Activated CD4-positive, alpha-beta T cell treated with anti-CD3 and anti-CD28 coated beads for 36 hours (primary cell): ENCODE data around the gene SNX5. TPM values are rescaled to one million over a fixed set of nuclear protein-coding genes. Genes with fewer than 3 reads are reported as not detected.

Source experiments
- ATAC-seq: fragments of 200-7000 bp; cut with Tn5 transposase; one replicate; pipeline ENCODE4 v1.10.0; 2021; ENCODE audit warnings: mild to moderate bottlenecking, moderate library complexity
- CTCF ChIA-PET: fragments of 350-600 bp; sonication (Branson Sonifier 250); formaldehyde crosslinking; loops from one replicate; lab custom pipeline; 2021; ENCODE audit warnings: antibody characterized with exemption; lab: Charles Lee
- POLR2A ChIA-PET: fragments of 350-600 bp; sonication (Branson Sonifier 250); formaldehyde crosslinking; loops from one replicate; lab custom pipeline; 2021; ENCODE audit warnings: antibody characterized with exemption, inconsistent platforms; lab: Charles Lee
- DNase-seq: peaks from one replicate; pipeline ENCODE4 v3.0.0-alpha.2; 2020
- H3K27ac Mint-ChIP-seq: one replicate; pipeline ENCODE4 v1.8.0; 2021; ENCODE audit warnings: mixed read lengths
- H3K27me3 Mint-ChIP-seq: one replicate; pipeline ENCODE4 v1.8.0; 2021; ENCODE audit warnings: mixed read lengths
- H3K36me3 Mint-ChIP-seq: one replicate; pipeline ENCODE4 v1.8.0; 2021; ENCODE audit warnings: low read depth, mixed read lengths
- H3K4me1 Mint-ChIP-seq: one replicate; pipeline ENCODE4 v1.8.0; 2021; ENCODE audit warnings: mixed read lengths
- H3K4me3 Mint-ChIP-seq: one replicate; pipeline ENCODE4 v1.8.0; 2021; ENCODE audit warnings: mild to moderate bottlenecking, moderate library complexity, mixed read lengths
- H3K9me3 Mint-ChIP-seq: one replicate; pipeline ENCODE4 v1.8.0; 2021; ENCODE audit warnings: low read depth, mixed read lengths
- intact Hi-C, 2 experiments: fragments of 100-400 bp; cut with DNase I in 1 of 2; cut with micrococcal nuclease in 1 of 2; formaldehyde crosslinking; loops; one replicate each; pipeline versions ENCODE4 v1.14.2 to v1.15.1; 2022 to 2024; cut with DNase I, micrococcal nuclease
- total RNA-seq, 2 experiments: library from RNA; stranded (reverse); gene quantifications; one replicate each; pipeline ENCODE4 v1.2.3, GENCODE V29; 2021

SNX5 gene
- total RNA-seq, 2 experiments from 2014 or later = 204 to 227 TPM

- Mint-ChIP-seq H3K4me3 (no peak overlapping the region), H3K9me3 (no peaks in the 10 kb centered on the region), H3K27ac (no peak overlapping the region), H3K27me3 (no peaks in the 10 kb centered on the region), H3K4me1 (no peaks in the 10 kb centered on the region), H3K36me3 (no peaks in the 10 kb centered on the region)
- ATAC-seq (no peak), DNase-seq (no peak)
- POLR2A ChIA-PET = no interaction called here
- intact Hi-C loops = no loop called here
- CTCF ChIA-PET = no interaction called here
Measured at GRCh38 chr20:18005990-18006364, 37.4 kb upstream of the SNX5 start.

DNA sequence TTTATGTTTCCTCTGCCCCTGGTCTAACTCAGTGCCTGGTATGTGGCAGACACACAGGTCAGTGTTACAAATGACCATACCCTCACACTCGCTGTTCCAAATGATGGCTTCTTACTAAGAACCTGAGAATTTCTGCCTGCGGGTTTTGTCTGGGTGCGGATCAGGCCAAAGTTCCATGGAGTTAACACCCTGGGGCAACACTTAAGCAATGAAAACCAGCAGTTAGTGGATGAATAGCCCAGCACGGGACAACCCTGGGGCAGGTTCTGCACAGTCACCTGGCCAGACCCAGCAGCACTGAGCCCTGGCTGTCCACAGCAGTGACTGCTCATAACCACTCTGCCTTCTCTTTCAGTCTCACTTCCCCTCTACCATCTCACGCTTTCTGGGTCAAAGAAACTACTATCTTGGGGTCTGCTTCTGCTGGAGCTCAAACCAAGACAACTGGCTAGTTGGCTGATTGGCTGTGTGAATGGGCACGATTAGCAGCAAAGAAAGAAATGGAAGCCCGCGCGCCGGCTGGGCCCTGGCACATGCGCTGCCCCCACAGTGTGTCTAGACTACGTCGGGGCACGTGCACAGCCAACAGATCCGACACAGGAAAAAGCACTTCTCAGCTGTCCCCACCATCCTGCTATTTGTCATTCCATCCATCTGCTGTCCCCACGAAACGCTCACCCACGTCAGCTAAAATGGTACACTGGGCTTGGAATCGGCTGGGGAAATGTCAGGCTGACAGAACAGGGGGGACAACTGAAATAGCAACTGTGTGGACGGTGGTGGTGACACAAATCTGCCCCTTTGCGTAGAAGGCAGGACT lies 36.8 kb upstream of the SNX5 start:
- Mint-ChIP-seq H3K4me3 (no peak overlapping the region), H3K27me3 (no peaks in the 10 kb centered on the region), H3K27ac (no peak overlapping the region), H3K36me3 (no peaks in the 10 kb centered on the region), H3K9me3 (no peaks in the 10 kb centered on the region), H3K4me1 (no peaks in the 10 kb centered on the region)
- ATAC-seq = no peak
- ChIA-PET CTCF (no interaction called here), POLR2A (no interaction called here)
- no peak for DNase-seq
- intact Hi-C loops = no loop called here

GRCh38 chr20:18004384-18005031 lies 35.9 kb upstream of the SNX5 start:
- no peak overlapping the region for H3K4me3 Mint-ChIP-seq
- no peak overlapping the region for H3K27ac Mint-ChIP-seq
- ATAC-seq (no peak), DNase-seq (no peak)
- H3K27me3 Mint-ChIP-seq = no peaks in the 10 kb centered on the region
- CTCF ChIA-PET = interaction anchor here (1.1 kb wide), 1 partner anchor 109 kb away, joined by 3 read pairs; no protein-coding TSS in a partner anchor
- H3K36me3 Mint-ChIP-seq = no peaks in the 10 kb centered on the region
- POLR2A ChIA-PET = no interaction called here
- intact Hi-C loops = no loop called here
- H3K9me3 Mint-ChIP-seq = no peaks in the 10 kb centered on the region
- H3K4me1 Mint-ChIP-seq = no peaks in the 10 kb centered on the region

DNA sequence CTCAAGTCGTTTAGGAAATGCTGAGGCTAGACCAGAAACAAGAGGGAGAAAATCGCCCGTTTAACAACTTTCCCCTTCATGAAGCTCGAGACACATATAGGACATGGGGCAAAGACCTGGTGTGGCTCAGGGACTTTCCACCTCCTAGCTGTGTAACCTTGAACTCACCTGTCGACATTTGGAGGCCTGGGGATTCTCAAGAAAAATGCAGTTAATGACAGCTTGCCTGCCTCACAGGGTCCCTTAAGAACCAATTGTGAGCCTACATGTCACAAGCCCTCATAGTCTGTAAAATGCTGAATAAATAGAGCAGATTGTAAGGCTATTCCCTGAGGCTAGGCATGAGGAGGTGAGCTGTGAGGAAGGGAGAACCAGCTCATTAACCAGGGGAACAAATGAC lies 35.3 kb upstream of the SNX5 start:
- H3K9me3 Mint-ChIP-seq = no peaks in the 10 kb centered on the region
- H3K27me3 Mint-ChIP-seq = no peaks in the 10 kb centered on the region
- no peak for ATAC-seq
- H3K27ac Mint-ChIP-seq = no peak overlapping the region
- no peaks in the 10 kb centered on the region for H3K36me3 Mint-ChIP-seq
- DNase-seq = no peak
- no peaks in the 10 kb centered on the region for H3K4me1 Mint-ChIP-seq
- H3K4me3 Mint-ChIP-seq = no peak overlapping the region
- CTCF ChIA-PET = interaction anchor here (1.1 kb wide), 1 partner anchor 108 kb away, joined by 3 read pairs; no protein-coding TSS in a partner anchor
- intact Hi-C loops = no loop called here
- POLR2A ChIA-PET = no interaction called here

DNA sequence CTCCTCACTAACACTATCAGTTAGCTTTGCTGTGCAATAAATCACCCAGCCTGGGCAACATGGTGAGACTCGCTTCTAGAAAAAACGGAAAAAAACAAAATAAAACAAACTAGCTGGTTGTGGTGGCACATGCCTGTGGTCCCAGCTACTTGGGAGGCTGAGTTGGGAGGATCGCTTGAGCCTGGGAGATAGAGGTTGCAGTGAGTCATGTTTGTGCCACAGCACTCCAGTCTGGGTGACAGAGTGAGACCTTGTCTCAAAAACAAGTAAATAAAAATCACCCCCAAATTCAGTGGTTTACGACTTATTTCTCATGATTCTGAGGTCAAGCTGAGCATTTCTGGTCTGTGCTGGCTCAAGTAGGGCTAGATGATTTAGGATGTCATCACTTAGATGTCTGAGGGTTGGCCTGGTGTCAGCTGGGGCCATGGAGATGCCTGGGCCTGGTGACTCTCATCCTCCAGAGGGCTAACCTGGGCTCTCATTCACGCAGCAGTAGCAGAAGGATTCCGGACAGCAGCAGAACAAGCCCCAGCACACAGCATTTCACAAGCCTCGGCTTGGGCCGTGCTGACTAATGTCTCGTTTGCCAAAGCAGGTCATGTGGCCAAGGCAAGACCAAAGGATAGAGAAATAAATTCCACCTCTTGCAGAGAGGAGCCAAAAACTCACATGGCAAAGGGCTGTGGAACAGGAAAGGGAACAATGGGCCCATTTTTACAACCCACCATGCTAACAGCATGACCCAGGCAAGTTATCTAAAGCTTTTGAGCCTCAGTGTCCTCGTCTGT lies 32.7 kb upstream of the SNX5 start:
- no peak overlapping the region for H3K27ac Mint-ChIP-seq
- no peak overlapping the region for H3K4me3 Mint-ChIP-seq
- ChIA-PET POLR2A (interaction anchor here (0.6 to 0.7 kb wide), 2 partner anchors 23 to 206 kb away, joined by 4 to 7 read pairs; no protein-coding TSS in a partner anchor), CTCF (interaction anchor here (0.6 to 0.7 kb wide), 2 partner anchors 62 to 496 kb away, joined by 3 read pairs; no protein-coding TSS in a partner anchor)
- intact Hi-C loops = no loop called here
- no peaks in the 10 kb centered on the region for H3K36me3 Mint-ChIP-seq
- ATAC-seq (no peak), DNase-seq (no peak)
- no peaks in the 10 kb centered on the region for H3K9me3 Mint-ChIP-seq
- H3K4me1 Mint-ChIP-seq = peaks cover 1% of the 10 kb centered on the region
- H3K27me3 Mint-ChIP-seq = no peaks in the 10 kb centered on the region

DNA sequence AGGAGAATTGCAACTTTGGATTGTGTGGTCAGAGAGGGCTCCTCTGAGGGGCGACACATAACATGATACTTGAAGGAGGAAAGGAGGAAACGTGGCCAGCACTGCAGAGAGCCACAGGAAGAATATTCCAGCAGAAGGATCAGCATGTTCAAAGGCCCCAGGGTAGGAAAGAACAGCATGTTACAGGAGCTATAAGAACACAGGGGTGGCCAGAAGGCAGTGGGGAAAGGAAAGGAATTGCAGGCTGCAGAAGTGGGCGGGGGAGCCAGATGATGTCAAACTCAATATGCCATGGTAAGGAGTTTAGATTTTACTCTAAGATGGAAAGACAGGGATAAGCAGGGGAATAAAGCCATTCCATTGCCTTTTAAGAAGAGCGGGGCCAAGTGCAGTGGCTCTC lies 31.0 kb upstream of the SNX5 start:
- Mint-ChIP-seq H3K9me3 (no peaks in the 10 kb centered on the region), H3K36me3 (no peaks in the 10 kb centered on the region), H3K4me1 (peaks cover 8% of the 10 kb centered on the region), H3K27ac (no peak overlapping the region), H3K4me3 (no peak overlapping the region), H3K27me3 (no peaks in the 10 kb centered on the region)
- no peak for DNase-seq
- intact Hi-C loops = loop anchor here (10.0 kb wide), 3 partner anchors 105 to 505 kb away; partner anchors contain the start of genes BFSP1 (in 1 of the 2) and SEC23B (in 1 of the 2)
- ChIA-PET POLR2A (no interaction called here), CTCF (interaction anchor here (1.7 kb wide), 1 partner anchor 19 kb away, joined by 7 read pairs; no protein-coding TSS in a partner anchor)
- no peak for ATAC-seq

- H3K4me1 Mint-ChIP-seq = peaks cover 10% of the 10 kb centered on the region
- ChIA-PET POLR2A (no interaction called here), CTCF (interaction anchor here (0.8 to 2.3 kb wide), 5 partner anchors 20 to 317 kb away, joined by 3 to 9 read pairs (median 5); partner anchors contain the start of gene RRBP1)
- H3K36me3 Mint-ChIP-seq = no peaks in the 10 kb centered on the region
- DNase-seq (no peak), ATAC-seq (no peak)
- intact Hi-C loops = loop anchor here (10.0 kb wide), 3 partner anchors 104 to 506 kb away; partner anchors contain the start of genes BFSP1 (in 1 of the 2) and SEC23B (in 1 of the 2)
- no peaks in the 10 kb centered on the region for H3K9me3 Mint-ChIP-seq
- no peak overlapping the region for H3K4me3 Mint-ChIP-seq
- no peaks in the 10 kb centered on the region for H3K27me3 Mint-ChIP-seq
- no peak overlapping the region for H3K27ac Mint-ChIP-seq
Measured at GRCh38 chr20:17998446-17998845, 29.9 kb upstream of the SNX5 start.

- CTCF ChIA-PET = interaction anchor here (0.5 to 2.3 kb wide), 18 partner anchors 20 to 772 kb away, joined by 3 to 9 read pairs (median 3); partner anchors contain the start of gene RRBP1
- Mint-ChIP-seq H3K4me3 (no peak overlapping the region), H3K36me3 (peaks cover 3% of the 10 kb centered on the region), H3K4me1 (peaks cover 27% of the 10 kb centered on the region), H3K27ac (no peak overlapping the region), H3K27me3 (no peaks in the 10 kb centered on the region), H3K9me3 (no peaks in the 10 kb centered on the region)
- ATAC-seq (peak; percentile 60), DNase-seq (peak; percentile 56)
- intact Hi-C loops = loop anchor here (1.0 to 10.0 kb wide), 11 partner anchors 27 to 1193 kb away; partner anchors contain the start of genes BFSP1 (in 1 of the 2), MGME1 (in 1 of the 2), RRBP1 (in 1 of the 2) and SEC23B (in 1 of the 2)
- POLR2A ChIA-PET = no interaction called here
Measured at GRCh38 chr20:17995967-17996819, 27.6 kb upstream of the SNX5 start.

GRCh38 chr20:17993546-17993945 lies 25.0 kb upstream of the SNX5 start:
- CTCF ChIA-PET = interaction anchor here (0.6 to 2.5 kb wide), 5 partner anchors 13 to 45 kb away, joined by 3 to 11 read pairs (median 3); no protein-coding TSS in a partner anchor
- Mint-ChIP-seq H3K4me1 (peaks cover 27% of the 10 kb centered on the region), H3K4me3 (no peak overlapping the region)

More at GRCh38 chr20:17993546-17993945, 25.0 kb upstream of the SNX5 start:
- no peak overlapping the region for H3K27ac Mint-ChIP-seq
- ATAC-seq (no peak), DNase-seq (no peak)
- peaks cover 15% of the 10 kb centered on the region for H3K36me3 Mint-ChIP-seq
- H3K9me3 Mint-ChIP-seq = no peaks in the 10 kb centered on the region
- POLR2A ChIA-PET = no interaction called here
- intact Hi-C loops = loop anchor here (5.0 to 10.0 kb wide), 5 partner anchors 36 to 511 kb away; partner anchors contain the start of genes BFSP1 (in 1 of the 2), KAT14 (in 1 of the 2), PET117 (in 1 of the 2) and SEC23B (in 1 of the 2)
- H3K27me3 Mint-ChIP-seq = no peaks in the 10 kb centered on the region
